GM13976 (cell line): Measurements from ENCODE around the gene PDE4D.
"Not testable (repeated sequence)": the region's sequence is repeated elsewhere in the genome, so short reads cannot be mapped to it uniquely, and the experiment has no call there.

ENCODE experiments used
- DNase-seq: peaks from one replicate; pipeline ENCODE4 v3.0.0; 2012; ENCODE audit warnings: low spot score
- CTCF ChIP-seq: IDR thresholded peaks from 2 replicates; pipeline ENCODE4 v1.5.1; 2012; ENCODE audit warnings: borderline replicate concordance, mild to moderate bottlenecking; ENCODE audit not compliant: insufficient read depth; ENCODE audit errors: extremely low read depth, missing control alignments, control extremely low read depth
- in situ Hi-C: fragments of 300-500 bp; cut with MboI; formaldehyde crosslinking; loops from one replicate; pipeline ENCODE4 v1.12.0; 2022; ENCODE audit warnings: low sequenced_read_pairs, mixed read lengths, inconsistent platforms; ENCODE audit not compliant: unreplicated experiment

PDE4D gene

GRCh38 chr5:59765446-59765845, 128.1 kb downstream of the PDE4D start:
- in situ Hi-C loops = no loop called here
- DNase-seq = no peak
- TF ChIP-seq CTCF = no peak

GRCh38 chr5:59764361-59764760, 129.2 kb downstream of the PDE4D start:
- in situ Hi-C loops = no loop called here
- no peak for DNase-seq
- TF ChIP-seq CTCF = no peak

- in situ Hi-C loops = no loop called here
- no peak for DNase-seq
- TF ChIP-seq CTCF = no peak
These were observed 130.0 kb downstream of the PDE4D start for GRCh38 chr5:59763541-59763940.

GRCh38 chr5:59762232-59762631, 131.3 kb downstream of the PDE4D start:
- in situ Hi-C loops, DNase-seq: not testable (repeated sequence)

- in situ Hi-C loops = no loop called here
- no peak for DNase-seq
These were observed 132.7 kb downstream of the PDE4D start for GRCh38 chr5:59760785-59761348.

GRCh38 chr5:59759600-59760351, 133.8 kb downstream of the PDE4D start:
- no peak for TF ChIP-seq CTCF
- DNase-seq = no peak
- in situ Hi-C loops = no loop called here

More at GRCh38 chr5:59760785-59761348, 132.7 kb downstream of the PDE4D start:
- no peak for TF ChIP-seq CTCF

- in situ Hi-C loops = no loop called here
- TF ChIP-seq CTCF = no peak
- no peak for DNase-seq
These were observed 135.0 kb downstream of the PDE4D start for GRCh38 chr5:59758566-59758965.
